SJCRH30 (cell line): Measurements from ENCODE around the gene SHC1. TPM values are rescaled to one million over a fixed set of nuclear protein-coding genes. Genes with fewer than 3 reads are reported as not detected.

ENCODE experiments used
- DNase-seq, 2 experiments: peaks; one replicate each; pipeline ENCODE4 v3.0.0-alpha.2; 2015 to 2020
- H3K27ac ChIP-seq: fragments of 250-450 bp; sonication (Bioruptor Pico); 2 replicates; pipeline ENCODE4 v1.5.1; 2020; ENCODE audit warnings: mild to moderate bottlenecking, moderate library complexity
- H3K27me3 ChIP-seq: fragments of 250-450 bp; sonication (Bioruptor Pico); 2 replicates; pipeline ENCODE4 v1.5.1; 2020; ENCODE audit warnings: mild to moderate bottlenecking, moderate library complexity
- H3K36me3 ChIP-seq: fragments of 250-450 bp; sonication (Bioruptor Pico); 2 replicates; pipeline ENCODE4 v1.5.1; 2020; ENCODE audit warnings: mild to moderate bottlenecking, moderate library complexity
- H3K4me1 ChIP-seq: fragments of 250-450 bp; sonication (Bioruptor Pico); 2 replicates; pipeline ENCODE4 v1.5.1; 2020; ENCODE audit warnings: mild to moderate bottlenecking, moderate library complexity
- H3K4me3 ChIP-seq: fragments of 250-450 bp; sonication (Bioruptor Pico); 2 replicates; pipeline ENCODE4 v1.5.1; 2020; ENCODE audit warnings: mild to moderate bottlenecking, moderate library complexity
- H3K9me3 ChIP-seq: fragments of 250-450 bp; sonication (Bioruptor Pico); replicated peaks from 2 replicates; pipeline ENCODE4 v1.5.1; 2020; ENCODE audit warnings: mild to moderate bottlenecking, moderate library complexity
- total RNA-seq: library from RNA; depleted of rRNA; stranded (reverse); fragments of >200 nt; shearing (Covaris generic); gene quantifications from 2 replicates; pipeline ENCODE4 v1.2.3, GENCODE V29; 2014

Gene SHC1
- total RNA-seq, 1 experiment from 2014 or later, result 110 TPM

GRCh38 chr1:154963643-154964042 lies 6.9 kb downstream of the SHC1 start:
- H3K4me1 ChIP-seq, result peaks cover under 1% of the 10 kb centered on the region; the same call in 1 of the 2 replicates
- no peak overlapping the region for H3K4me3 ChIP-seq
- no peak overlapping the region for H3K27ac ChIP-seq
- H3K9me3 ChIP-seq, result no peaks in the 10 kb centered on the region
- no peaks in the 10 kb centered on the region for H3K27me3 ChIP-seq
- H3K36me3 ChIP-seq, result peaks cover 33% of the 10 kb centered on the region
- no peak for DNase-seq

GRCh38 chr1:154962795-154963330 lies 7.7 kb downstream of the SHC1 start:
- Histone ChIP-seq H3K4me1 (peaks cover under 1% of the 10 kb centered on the region), H3K36me3 (peaks cover 27% of the 10 kb centered on the region), H3K9me3 (no peaks in the 10 kb centered on the region), H3K27ac (no peak overlapping the region), H3K4me3 (peak overlapping the region; percentile 91; the same call in 1 of the 2 replicates), H3K27me3 (no peaks in the 10 kb centered on the region)
- no peak for DNase-seq

DNA sequence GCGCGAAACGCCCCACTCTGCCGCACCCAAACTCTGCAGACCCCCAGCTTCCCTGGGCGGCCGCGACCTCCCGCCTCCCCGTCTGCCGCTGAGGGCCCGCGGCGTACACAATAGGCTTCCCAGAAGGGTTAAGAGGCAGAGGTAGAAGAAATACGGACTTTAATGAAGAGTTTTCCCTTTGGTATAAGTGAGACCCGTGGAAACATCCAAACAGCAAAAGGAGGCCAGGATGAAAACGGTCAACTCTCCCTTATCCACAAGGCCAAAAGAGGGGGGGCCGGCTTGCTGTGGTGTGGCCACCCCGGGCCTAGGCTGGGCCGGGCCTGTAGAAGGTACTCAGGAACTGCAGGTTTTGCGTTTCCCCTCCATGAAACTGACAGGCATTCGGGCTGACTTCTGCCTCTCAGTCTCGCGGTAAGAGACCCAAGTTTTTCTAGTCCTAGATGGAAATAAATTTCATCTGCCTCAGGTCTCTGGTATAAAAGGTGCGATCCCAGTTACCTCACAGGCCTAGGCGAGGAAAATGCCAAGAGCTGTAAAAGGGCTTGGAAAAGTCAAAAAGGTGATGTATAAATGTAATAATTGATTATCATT lies 8.3 kb downstream of the SHC1 start:
- Histone ChIP-seq H3K36me3 (peaks cover 22% of the 10 kb centered on the region), H3K27ac (peak overlapping the region; percentile 81), H3K4me1 (peaks cover 6% of the 10 kb centered on the region), H3K4me3 (peak overlapping the region; percentile 91), H3K9me3 (no peaks in the 10 kb centered on the region), H3K27me3 (no peaks in the 10 kb centered on the region)
- peak in 1 of 2 experiments; percentile 39 for DNase-seq

- H3K4me1 ChIP-seq, result peaks cover 13% of the 10 kb centered on the region
- peak within 1 kb of the TSS; percentile 81 for H3K27ac ChIP-seq
- peak; percentile 77 to 78 for DNase-seq
- no peaks in the 10 kb centered on the region for H3K9me3 ChIP-seq
- H3K27me3 ChIP-seq, result no peaks in the 10 kb centered on the region
- H3K4me3 ChIP-seq, result peak within 1 kb of the TSS; percentile 91
- peaks cover 14% of the 10 kb centered on the region for H3K36me3 ChIP-seq
Measured at GRCh38 chr1:154961207-154962155, 9.1 kb downstream of the SHC1 start, which contains the start of gene PYGO2. PYGO2 (minus strand) TSS chr1:154961782; CDS start chr1:154961576, 206 bp downstream.

- no peaks in the 10 kb centered on the region for H3K9me3 ChIP-seq
- no peak overlapping the region for H3K27ac ChIP-seq
- no peaks in the 10 kb centered on the region for H3K27me3 ChIP-seq
- H3K4me3 ChIP-seq, result peak overlapping the region; percentile 91
- H3K4me1 ChIP-seq, result peaks cover 14% of the 10 kb centered on the region
- H3K36me3 ChIP-seq, result peaks cover 13% of the 10 kb centered on the region
- DNase-seq, result no peak
Measured at GRCh38 chr1:154960446-154961136, 10.0 kb downstream of the SHC1 start.

GRCh38 chr1:154959426-154959780 lies 11.1 kb downstream of the SHC1 start:
- Histone ChIP-seq H3K27me3 (no peaks in the 10 kb centered on the region), H3K4me3 (no peak overlapping the region), H3K9me3 (no peaks in the 10 kb centered on the region), H3K4me1 (peaks cover 24% of the 10 kb centered on the region), H3K36me3 (peaks cover under 1% of the 10 kb centered on the region; the same call in 1 of the 2 replicates), H3K27ac (no peak overlapping the region)
- DNase-seq, result no peak

DNA sequence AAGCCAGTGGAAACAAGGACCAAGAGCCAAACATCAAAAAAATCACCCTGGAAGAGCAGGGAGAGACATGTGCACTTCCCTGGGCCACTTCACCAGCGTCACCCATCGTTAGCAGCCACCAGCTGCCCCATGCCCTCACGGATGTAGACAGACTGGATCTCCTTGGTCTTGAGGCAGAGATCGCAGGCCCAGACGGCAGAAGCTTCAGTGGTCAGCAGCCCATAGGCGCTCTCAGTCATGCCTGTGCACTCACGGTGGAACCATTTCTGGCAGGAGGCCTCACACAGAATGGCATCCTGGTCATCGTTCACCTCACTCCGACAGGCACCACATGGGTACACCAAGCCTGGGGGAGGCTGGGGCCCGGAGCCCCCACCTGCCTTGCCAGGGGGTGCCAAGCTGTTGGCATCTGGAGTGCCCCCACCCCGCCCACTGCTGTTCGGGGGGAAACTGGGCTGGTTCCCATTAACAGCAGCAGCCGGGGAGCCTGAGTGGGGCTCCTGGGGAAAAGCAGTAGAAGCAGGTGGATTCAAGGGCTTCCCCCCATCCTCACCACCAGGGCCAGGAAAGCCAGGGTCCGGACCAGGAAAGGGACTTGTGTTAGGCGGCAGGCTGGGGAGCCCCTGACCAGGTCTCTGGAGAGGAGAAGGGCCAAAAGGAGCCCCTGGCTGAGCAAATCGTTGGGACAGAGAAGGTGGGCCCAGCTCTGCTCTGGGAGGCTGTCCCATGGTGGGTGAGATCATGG lies 11.7 kb downstream of the SHC1 start:
- Histone ChIP-seq H3K27me3 (no peaks in the 10 kb centered on the region), H3K4me1 (peaks cover 28% of the 10 kb centered on the region), H3K9me3 (no peaks in the 10 kb centered on the region), H3K4me3 (no peak overlapping the region), H3K27ac (no peak overlapping the region), H3K36me3 (no peaks in the 10 kb centered on the region)
- DNase-seq, result no peak

DNA sequence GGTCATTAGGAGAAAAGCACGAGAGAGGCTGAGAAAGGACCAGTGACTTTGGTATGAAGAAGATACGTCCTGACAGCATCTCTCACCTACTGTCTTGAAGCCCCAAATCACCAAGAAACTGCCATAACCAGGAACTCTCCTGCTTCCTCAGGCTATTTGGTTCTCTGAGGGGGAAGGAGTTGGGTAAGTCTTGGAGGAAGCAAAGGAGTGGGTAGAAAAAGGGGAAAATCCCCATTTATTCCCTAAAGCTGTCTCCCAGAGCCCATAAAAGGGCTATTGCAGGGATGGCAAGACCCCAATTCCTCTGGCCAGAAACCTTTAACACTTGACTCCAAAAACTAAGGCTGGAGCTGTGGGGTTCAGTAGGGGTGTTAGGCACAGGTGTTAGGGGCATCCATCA lies 12.5 kb downstream of the SHC1 start:
- H3K27me3 ChIP-seq, result no peaks in the 10 kb centered on the region
- H3K36me3 ChIP-seq, result no peaks in the 10 kb centered on the region
- no peak overlapping the region for H3K27ac ChIP-seq
- H3K4me1 ChIP-seq, result peaks cover 28% of the 10 kb centered on the region
- DNase-seq, result no peak
- H3K9me3 ChIP-seq, result no peaks in the 10 kb centered on the region
- H3K4me3 ChIP-seq, result no peak overlapping the region

DNA sequence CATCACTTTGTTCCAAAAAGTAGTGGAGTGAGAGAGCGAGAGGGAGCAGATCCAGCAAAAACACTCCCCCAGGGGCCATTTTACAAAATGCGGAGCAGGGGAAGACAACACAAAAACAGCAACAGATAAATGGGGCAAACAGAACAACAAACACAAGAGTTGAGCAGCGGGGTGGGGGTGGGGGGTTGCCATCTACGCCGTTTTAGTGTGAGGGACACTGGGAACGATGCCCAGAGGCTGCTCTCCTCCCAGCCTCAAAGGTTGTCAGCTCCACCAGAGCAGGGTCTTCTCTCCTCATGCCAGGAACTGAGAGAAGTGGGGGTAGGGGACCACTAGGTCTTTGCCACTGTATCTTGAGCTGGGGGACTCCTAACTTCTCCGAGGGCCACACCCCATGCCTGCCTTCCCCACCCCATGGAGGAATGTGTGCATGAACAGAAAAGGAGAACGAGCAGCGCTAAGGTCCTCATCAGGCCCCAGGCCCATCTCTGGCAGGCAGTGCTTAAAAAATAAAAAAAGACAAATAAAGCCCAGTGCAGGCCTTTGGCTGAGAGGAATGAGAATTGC lies 13.4 kb downstream of the SHC1 start:
- Histone ChIP-seq H3K9me3 (no peaks in the 10 kb centered on the region), H3K4me1 (peaks cover 36% of the 10 kb centered on the region), H3K27ac (peak overlapping the region; percentile 98), H3K4me3 (peak overlapping the region; percentile 63), H3K27me3 (no peaks in the 10 kb centered on the region), H3K36me3 (no peaks in the 10 kb centered on the region)
- DNase-seq, result no peak

DNA sequence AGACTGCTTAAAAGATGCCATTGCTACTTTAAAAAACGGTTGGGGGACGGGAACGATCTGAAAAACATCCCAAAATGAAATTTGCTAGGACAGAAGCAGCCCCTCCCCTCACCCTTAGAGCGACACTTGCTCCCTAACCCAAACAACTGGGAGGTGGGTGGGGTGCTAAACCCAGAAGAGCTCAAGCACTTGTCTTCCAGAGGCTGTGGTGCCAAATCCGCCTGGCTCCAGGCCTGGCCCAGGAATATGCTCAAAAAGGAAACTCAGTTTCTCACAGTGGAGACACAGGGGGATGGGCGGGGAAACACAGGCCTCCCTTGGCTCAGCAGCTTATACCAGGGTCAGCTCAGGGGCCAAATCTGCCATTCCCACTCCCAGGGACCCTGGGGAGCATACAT lies 14.0 kb downstream of the SHC1 start:
- peak overlapping the region; percentile 63 for H3K4me3 ChIP-seq
- DNase-seq, result peak; percentile 69 to 78
- peaks cover 39% of the 10 kb centered on the region for H3K4me1 ChIP-seq
- no peaks in the 10 kb centered on the region for H3K9me3 ChIP-seq
- no peaks in the 10 kb centered on the region for H3K36me3 ChIP-seq
- no peaks in the 10 kb centered on the region for H3K27me3 ChIP-seq
- peak overlapping the region; percentile 98 for H3K27ac ChIP-seq

- H3K4me1 ChIP-seq, result peaks cover 39% of the 10 kb centered on the region
- H3K9me3 ChIP-seq, result no peaks in the 10 kb centered on the region
- H3K36me3 ChIP-seq, result no peaks in the 10 kb centered on the region
- peak within 1 kb of the TSS; percentile 63 for H3K4me3 ChIP-seq
- no peaks in the 10 kb centered on the region for H3K27me3 ChIP-seq
- peak; percentile 87 to 96 for DNase-seq
- peak within 1 kb of the TSS; percentile 98 for H3K27ac ChIP-seq
Measured at GRCh38 chr1:154955718-154956543, 14.6 kb downstream of the SHC1 start, which contains the start of gene PBXIP1. PBXIP1 (minus strand) TSS chr1:154956099; CDS start chr1:154953721, 2,378 bp downstream.

GRCh38 chr1:154955039-154955717 lies 15.4 kb downstream of the SHC1 start:
- DNase-seq, result peak; percentile 87 to 90
- H3K36me3 ChIP-seq, result no peaks in the 10 kb centered on the region
- peak overlapping the region; percentile 63 for H3K4me3 ChIP-seq
- H3K4me1 ChIP-seq, result peaks cover 39% of the 10 kb centered on the region
- H3K27me3 ChIP-seq, result no peaks in the 10 kb centered on the region
- no peaks in the 10 kb centered on the region for H3K9me3 ChIP-seq
- H3K27ac ChIP-seq, result peak overlapping the region; percentile 98
